SK-MEL-5 (cell line): ENCODE data around the gene ASB9. TPM values are rescaled to one million over a fixed set of nuclear protein-coding genes. Genes with fewer than 3 reads are reported as not detected.
"Not testable (repeated sequence)": the region's sequence is repeated elsewhere in the genome, so short reads cannot be mapped to it uniquely, and the experiment has no call there.

Source experiments
- DNase-seq: peaks from one replicate; pipeline ENCODE4 v3.0.0-alpha.2; 2016; ENCODE audit warnings: low read depth, low spot score
- in situ Hi-C: cut with HindIII; loops from 2 replicates; pipeline ENCODE4 v1.10.0; 2016; ENCODE audit warnings: low sequenced_read_pairs, high pct_unique_total_duplicates, low pct_unique_long_range_greater_than_20kb
- polyA plus RNA-seq, 2 experiments: library from polyadenylated mRNA; depleted of rRNA; stranded (reverse); fragments of >200 nt; gene quantifications; 2 replicates each; pipeline ENCODE4 v1.2.3, GENCODE V29; 2015
- total RNA-seq: library from RNA; depleted of rRNA; stranded (reverse); fragments of >200 nt; shearing (Covaris generic); gene quantifications from 2 replicates; pipeline ENCODE4 v1.2.3, GENCODE V29; 2014; rRNA removed

The ASB9 gene
- 30.3 and 35.7 TPM in 2 replicates for total RNA-seq
- 35.1 and 45.2 TPM in 2 replicates for polyA plus RNA-seq (2015; cell fraction: cytosol; rRNA removed)
- polyA plus RNA-seq (2015; cell fraction: nucleus; rRNA removed): 23.1 and 34.5 TPM in 2 replicates

- peak; percentile 91 for DNase-seq
- in situ Hi-C loops: no loop called here
These were observed at the start of gene ASB9 for GRCh38 chrX:15269618-15270521. TSS of gene ASB9 (minus strand) at chrX:15270083. CDS start at chrX:15269874, 209 bp downstream.

- in situ Hi-C loops: no loop called here
These were observed 49.2 kb upstream of the ASB9 start for GRCh38 chrX:15319075-15319474.

GRCh38 chrX:15315509-15315908 is 45.6 kb upstream of the ASB9 start, which contains the start of gene ASB11:
TSS of gene ASB11 (minus strand) at chrX:15315640. CDS start at chrX:15315605, 35 bp downstream.
- DNase-seq: no peak
- in situ Hi-C loops: no loop called here

More at GRCh38 chrX:15319075-15319474, 49.2 kb upstream of the ASB9 start:
- peak; percentile 75 for DNase-seq

- DNase-seq: no peak
- in situ Hi-C loops: no loop called here
These were observed 44.6 kb upstream of the ASB9 start for GRCh38 chrX:15314472-15314871.

- DNase-seq: no peak
- in situ Hi-C loops: no loop called here
These were observed 41.2 kb upstream of the ASB9 start for GRCh38 chrX:15311119-15311518.

- peak; percentile 63 for DNase-seq
- in situ Hi-C loops: no loop called here
These were observed 40.2 kb upstream of the ASB9 start for GRCh38 chrX:15310117-15310516.

GRCh38 chrX:15305899-15306298 is 36.0 kb upstream of the ASB9 start:
- DNase-seq, in situ Hi-C loops: not testable (repeated sequence)

- DNase-seq: peak; percentile 76
- in situ Hi-C loops: no loop called here
These were observed 32.0 kb upstream of the ASB9 start for GRCh38 chrX:15301924-15302323.

GRCh38 chrX:15299941-15300851 is 30.3 kb upstream of the ASB9 start:
- DNase-seq: peak; percentile 59
- in situ Hi-C loops: no loop called here

- in situ Hi-C loops: no loop called here
- no peak for DNase-seq
These were observed 28.9 kb upstream of the ASB9 start for GRCh38 chrX:15298780-15299179.

GRCh38 chrX:15298201-15298600 is 28.3 kb upstream of the ASB9 start:
- in situ Hi-C loops: no loop called here

GRCh38 chrX:15293451-15293850 is 23.6 kb upstream of the ASB9 start:
- no peak for DNase-seq
- in situ Hi-C loops: no loop called here

More at GRCh38 chrX:15298201-15298600, 28.3 kb upstream of the ASB9 start:
- DNase-seq: no peak

- no peak for DNase-seq
- in situ Hi-C loops: no loop called here
These were observed 23.0 kb upstream of the ASB9 start for GRCh38 chrX:15292861-15293260.

- no peak for DNase-seq
- in situ Hi-C loops: no loop called here
These were observed 7.7 kb upstream of the ASB9 start for GRCh38 chrX:15277604-15278003.

GRCh38 chrX:15274946-15275345 is 5.1 kb upstream of the ASB9 start:
- no peak for DNase-seq
- in situ Hi-C loops: no loop called here

GRCh38 chrX:15273275-15273674 is 3.4 kb upstream of the ASB9 start:
- in situ Hi-C loops, DNase-seq: not testable (repeated sequence)

GRCh38 chrX:15271757-15272156 is 1.9 kb upstream of the ASB9 start:
- in situ Hi-C loops: no loop called here
- no peak for DNase-seq

- in situ Hi-C loops: no loop called here
- peak; percentile 38 for DNase-seq
These were observed 763 bp downstream of the ASB9 start for GRCh38 chrX:15269120-15269519.
